Measurements from ENCODE around the gene CBFA2T3.

- TF ChIP-seq ZBTB8A (CRISPR knock-in tag; IDR thresholded peaks at IDR 0.05; ENCODE audit: borderline replicate concordance, low read depth) (no peak), FOXK1 (CRISPR knock-in tag; IDR thresholded peaks at IDR 0.05; ENCODE audit: borderline replicate concordance, low read depth) (no peak), FOXM1 (CRISPR knock-in tag; IDR thresholded peaks at IDR 0.05) (no peak), CTCF (CRISPR knock-in tag; IDR thresholded peaks at IDR 0.05) (no peak), SRF (IDR thresholded peaks at IDR 0.05; ENCODE audit: low read depth, low read length) (no peak), HHEX (CRISPR knock-in tag; IDR thresholded peaks at IDR 0.05) (no peak)
- TF ChIP-seq, protein P1, sequence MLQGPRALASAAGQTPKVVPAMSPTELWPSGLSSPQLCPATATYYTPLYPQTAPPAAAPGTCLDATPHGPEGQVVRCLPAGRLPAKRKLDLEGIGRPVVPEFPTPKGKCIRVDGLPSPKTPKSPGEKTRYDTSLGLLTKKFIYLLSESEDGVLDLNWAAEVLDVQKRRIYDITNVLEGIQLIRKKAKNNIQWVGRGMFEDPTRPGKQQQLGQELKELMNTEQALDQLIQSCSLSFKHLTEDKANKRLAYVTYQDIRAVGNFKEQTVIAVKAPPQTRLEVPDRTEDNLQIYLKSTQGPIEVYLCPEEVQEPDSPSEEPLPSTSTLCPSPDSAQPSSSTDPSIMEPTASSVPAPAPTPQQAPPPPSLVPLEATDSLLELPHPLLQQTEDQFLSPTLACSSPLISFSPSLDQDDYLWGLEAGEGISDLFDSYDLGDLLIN (CRISPR knock-in tag; IDR thresholded peaks at IDR 0.05; ENCODE audit: borderline replicate concordance): no peak
These were observed 93.7 kb downstream of the CBFA2T3 start for GRCh38 chr16:88883117-88883895.

Measured in HepG2 (cell line).